SKM-1 (cell line): ENCODE data around the gene KIF25.
"Not testable (repeated sequence)": the region's sequence is repeated elsewhere in the genome, so short reads cannot be mapped to it uniquely, and the experiment has no call there.

ENCODE experiments used
- DNase-seq: peaks from one replicate; lab custom pipeline; 2025; ENCODE audit not compliant: unreplicated experiment; lab: John Stamatoyannopoulos, UW

Gene KIF25

GRCh38 chr6:168063431-168063830, 66.0 kb downstream of the KIF25 start:
- DNase-seq: no peak

- no peak for DNase-seq
Measured at GRCh38 chr6:168064226-168064807, 66.8 kb downstream of the KIF25 start.

GRCh38 chr6:168067081-168067759, 69.7 kb downstream of the KIF25 start:
- no peak for DNase-seq

- no peak for DNase-seq
Measured at GRCh38 chr6:168070804-168071203, 73.3 kb downstream of the KIF25 start.

GRCh38 chr6:168071620-168072019, 74.1 kb downstream of the KIF25 start:
- DNase-seq: no peak

GRCh38 chr6:168072261-168072660, 74.8 kb downstream of the KIF25 start:
- no peak for DNase-seq

- DNase-seq: no peak
Measured at GRCh38 chr6:168072730-168073129, 75.3 kb downstream of the KIF25 start.

- DNase-seq: no peak
Measured at GRCh38 chr6:168073937-168074730, 76.7 kb downstream of the KIF25 start.

- DNase-seq: no peak
Measured at GRCh38 chr6:168075216-168075615, 77.7 kb downstream of the KIF25 start.

- no peak for DNase-seq
Measured at GRCh38 chr6:168075787-168076202, 78.3 kb downstream of the KIF25 start.

- DNase-seq: not testable (repeated sequence)
Measured at GRCh38 chr6:168077401-168077800, 79.9 kb downstream of the KIF25 start.

- no peak for DNase-seq
Measured at GRCh38 chr6:168078175-168078942, 80.9 kb downstream of the KIF25 start.

GRCh38 chr6:168078943-168079405, 81.5 kb downstream of the KIF25 start, which contains the start of gene FRMD1:
FRMD1 (minus strand) TSS chr6:168079212; CDS start chr6:168079094, 118 bp downstream.
- no peak for DNase-seq

- no peak for DNase-seq
Measured at GRCh38 chr6:168080393-168081077, 83.1 kb downstream of the KIF25 start.

GRCh38 chr6:168081858-168082546, 84.5 kb downstream of the KIF25 start:
- no peak for DNase-seq

- DNase-seq: no peak
Measured at GRCh38 chr6:168082860-168083513, 85.5 kb downstream of the KIF25 start.

- DNase-seq: no peak
Measured at GRCh38 chr6:168083514-168083885, 86.0 kb downstream of the KIF25 start.

GRCh38 chr6:168084465-168085160, 87.1 kb downstream of the KIF25 start:
- no peak for DNase-seq

- no peak for DNase-seq
Measured at GRCh38 chr6:168086066-168086465, 88.6 kb downstream of the KIF25 start.
